SK-N-SH (cell line): ENCODE results near the gene BBS9. TPM values are rescaled to one million over a fixed set of nuclear protein-coding genes. Genes with fewer than 3 reads are reported as not detected.

ENCODE experiments used
- CTCF ChIA-PET: fragments of 300-600, 350-600 bp; formaldehyde crosslinking; extraction: SDS; loops from one replicate; lab custom pipeline; 2021; lab: Yijun Ruan, JAX
- POLR2A ChIA-PET: fragments of 350-600 bp; sonication (Branson Sonifier 250); formaldehyde crosslinking; extraction: SDS; loops from one replicate; lab custom pipeline; 2020; ENCODE audit warnings: antibody characterized with exemption, inconsistent platforms; lab: Yijun Ruan, JAX
- DNase-seq: peaks from one replicate; pipeline ENCODE4 v3.0.0; 2012
- H2AFZ ChIP-seq: fragments of 200-600 bp; sonication (generic); 2 replicates; pipeline ENCODE4 v1.8.1; 2016; ENCODE audit warnings: antibody characterized with exemption, mild to moderate bottlenecking, low read depth
- H3F3A ChIP-seq: fragments of 200-600 bp; sonication (generic); replicated peaks from 2 replicates; pipeline ENCODE3; 2016; ENCODE audit warnings: antibody characterized with exemption, mild to moderate bottlenecking; ENCODE audit not compliant: insufficient read depth
- H3K27ac ChIP-seq, 2 experiments: fragments of 200-500 bp in 1 of 2; fragments of 200-600 bp in 1 of 2; sonication (Bioruptor generic) in 1 of 2; sonication (generic), shearing (Covaris generic) in 1 of 2; 2 replicates each; pipeline versions ENCODE4 v1.5.1 to v1.6.1; 2014 to 2016; ENCODE audit warnings: low read depth in 2 of 2, inconsistent platforms in 1 of 2, low read length in 1 of 2, mild to moderate bottlenecking in 1 of 2, mixed read lengths in 1 of 2
- H3K27me3 ChIP-seq: fragments of 200-600 bp; sonication (generic), shearing (Covaris generic); 2 replicates; pipeline ENCODE4 v1.6.1; 2016; ENCODE audit warnings: mixed run types; ENCODE audit not compliant: insufficient read depth
- H3K36me3 ChIP-seq, 2 experiments: fragments of 200-500 bp in 1 of 2; fragments of 200-600 bp in 1 of 2; sonication (Bioruptor generic) in 1 of 2; sonication (generic) in 1 of 2; replicated peaks in 1 of 2; 2 replicates each; pipeline versions ENCODE3 to v1.5.1; 2014 to 2016; ENCODE audit warnings: low read length in 1 of 2, mild to moderate bottlenecking in 1 of 2; ENCODE audit not compliant: insufficient read depth in 2 of 2, control insufficient read depth in 1 of 2
- H3K4me1 ChIP-seq, 2 experiments: fragments of 200-500 bp in 1 of 2; fragments of 200-600 bp in 1 of 2; sonication (Bioruptor generic) in 1 of 2; sonication (generic), shearing (Covaris generic) in 1 of 2; 2 replicates each; pipeline versions ENCODE4 v1.5.1 to v1.6.1; 2014 to 2016; ENCODE audit warnings: low read depth in 1 of 2, low read length in 1 of 2, mixed run types in 1 of 2; ENCODE audit not compliant: insufficient read depth in 2 of 2, control insufficient read depth in 1 of 2
- H3K4me2 ChIP-seq: fragments of 200-600 bp; sonication (generic), shearing (Covaris generic); 2 replicates; pipeline ENCODE4 v1.6.1; 2017; ENCODE audit warnings: mixed run types
- H3K4me3 ChIP-seq, 2 experiments: fragments of 200-500 bp in 1 of 2; fragments of 200-600 bp in 1 of 2; sonication (Bioruptor generic) in 1 of 2; sonication (generic), shearing (Covaris generic) in 1 of 2; 2 replicates each; pipeline versions ENCODE4 v1.5.1 to v1.8.1; 2014 to 2016; ENCODE audit warnings: low read depth in 2 of 2, inconsistent platforms in 1 of 2, low read length in 1 of 2, mild to moderate bottlenecking in 1 of 2, mixed read lengths in 1 of 2, moderate library complexity in 1 of 2
- H3K79me2 ChIP-seq: fragments of 200-600 bp; sonication (generic); 2 replicates; pipeline ENCODE4 v1.8.1; 2017; ENCODE audit warnings: mild to moderate bottlenecking; ENCODE audit not compliant: insufficient read depth
- H3K9ac ChIP-seq: fragments of 200-600 bp; sonication (generic); 2 replicates; pipeline ENCODE4 v1.6.1; 2017; ENCODE audit warnings: mixed run types
- H3K9me2 ChIP-seq: fragments of 200-600 bp; sonication (generic); 2 replicates; pipeline ENCODE4 v1.6.1; 2017; ENCODE audit warnings: mixed run types
- H3K9me3 ChIP-seq: fragments of 200-600 bp; sonication (generic); 2 replicates; pipeline ENCODE4 v1.6.1; 2017; ENCODE audit warnings: mixed run types, mild to moderate bottlenecking, moderate library complexity
- H4K20me1 ChIP-seq: fragments of 200-600 bp; sonication (generic); 2 replicates; pipeline ENCODE4 v1.6.1; 2017; ENCODE audit warnings: mild to moderate bottlenecking, mixed run types; ENCODE audit not compliant: insufficient read depth
- ELF1 ChIP-seq: IDR thresholded peaks from 2 replicates; pipeline ENCODE4 v1.4.0; 2012
- EP300 ChIP-seq, 2 experiments: IDR thresholded peaks; 2 replicates each; pipeline versions ENCODE4 v1.4.0 to v1.6.1; 2012; ENCODE audit warnings: borderline replicate concordance in 1 of 2, low read depth in 1 of 2, low read length in 1 of 2
- FOXM1 ChIP-seq: IDR thresholded peaks from 2 replicates; pipeline ENCODE4 v1.4.0; 2012; ENCODE audit warnings: low read depth, mild to moderate bottlenecking
- IRF3 ChIP-seq: fragments of 150-350 bp; IDR thresholded peaks from 2 replicates; pipeline ENCODE4 v1.6.1; 2016; ENCODE audit warnings: mild to moderate bottlenecking, low read depth, low read length
- MAX ChIP-seq: IDR thresholded peaks from 2 replicates; pipeline ENCODE4 v1.4.0; 2012; ENCODE audit warnings: low read depth
- MXI1 ChIP-seq: IDR thresholded peaks from 2 replicates; pipeline ENCODE4 v1.6.1; 2012; ENCODE audit warnings: mild to moderate bottlenecking, low read depth, low read length, improper control_type of control experiment
- NFIC ChIP-seq: IDR thresholded peaks from 2 replicates; pipeline ENCODE4 v1.4.0; 2012; ENCODE audit warnings: borderline replicate concordance
- NRF1 ChIP-seq: IDR thresholded peaks from 2 replicates; pipeline ENCODE4 v1.6.1; 2012; ENCODE audit warnings: low read depth, mild to moderate bottlenecking, low read length
- POLR2AphosphoS5 ChIP-seq: IDR thresholded peaks from 2 replicates; pipeline ENCODE4 v1.6.1; 2012; ENCODE audit warnings: low read depth, low read length
- RAD21 ChIP-seq: IDR thresholded peaks from 2 replicates; pipeline ENCODE4 v1.6.1; 2012; ENCODE audit warnings: mild to moderate bottlenecking, low read length
- REST ChIP-seq: IDR thresholded peaks from 2 replicates; pipeline ENCODE4 v1.6.1; 2012; ENCODE audit warnings: mild to moderate bottlenecking, low read depth, low read length, moderate library complexity
- RFX5 ChIP-seq: IDR thresholded peaks from 2 replicates; pipeline ENCODE4 v1.6.1; 2012; ENCODE audit warnings: mild to moderate bottlenecking, improper control_type of control experiment, low read length
- SMC3 ChIP-seq: IDR thresholded peaks from 2 replicates; pipeline ENCODE4 v1.6.1; 2012; ENCODE audit warnings: low read depth, low read length, improper control_type of control experiment
- TAF1 ChIP-seq: IDR thresholded peaks from 2 replicates; pipeline ENCODE4 v1.6.1; 2012; ENCODE audit warnings: low read depth, mild to moderate bottlenecking, low read length, moderate library complexity, borderline replicate concordance
- TCF12 ChIP-seq: IDR thresholded peaks from 2 replicates; pipeline ENCODE4 v1.4.0; 2012
- TEAD4 ChIP-seq: IDR thresholded peaks from 2 replicates; pipeline ENCODE4 v1.4.0; 2012; ENCODE audit warnings: mild to moderate bottlenecking, borderline replicate concordance; ENCODE audit not compliant: insufficient read depth
- YY1 ChIP-seq: IDR thresholded peaks from 2 replicates; pipeline ENCODE4 v1.4.0; 2012; ENCODE audit warnings: low read depth, mild to moderate bottlenecking
- ZBTB33 ChIP-seq: IDR thresholded peaks from 2 replicates; pipeline ENCODE4 v1.4.0; 2012; ENCODE audit warnings: low read depth, borderline replicate concordance
- WGBS: methylation state at CpG from one replicate; pipeline ENCODE4 v1.1.6; 2017; ENCODE audit warnings: low lambda C conversion rate; 5-methylcytosine and 5-hydroxymethylcytosine counted together
- polyA plus RNA-seq, 3 experiments: library from polyadenylated mRNA; depleted of rRNA; stranded (reverse); fragments of >200 nt; gene quantifications; 2 replicates each; pipeline ENCODE4 v1.2.3, GENCODE V29; 2012
- TF ChIP-seq, protein P1 (sequence below): fragments of 150-350 bp; IDR thresholded peaks from 2 replicates; pipeline ENCODE4 v1.6.1; 2017; ENCODE audit warnings: antibody characterized with exemption, low read length, low read depth, borderline replicate concordance
- TF ChIP-seq, protein P2 (sequence below): IDR thresholded peaks from 2 replicates; pipeline ENCODE4; 2012

The BBS9 gene
- polyA plus RNA-seq, 1 of the 3 experiments (the other 2 are of a cell fraction): 7.5 TPM

DNA sequence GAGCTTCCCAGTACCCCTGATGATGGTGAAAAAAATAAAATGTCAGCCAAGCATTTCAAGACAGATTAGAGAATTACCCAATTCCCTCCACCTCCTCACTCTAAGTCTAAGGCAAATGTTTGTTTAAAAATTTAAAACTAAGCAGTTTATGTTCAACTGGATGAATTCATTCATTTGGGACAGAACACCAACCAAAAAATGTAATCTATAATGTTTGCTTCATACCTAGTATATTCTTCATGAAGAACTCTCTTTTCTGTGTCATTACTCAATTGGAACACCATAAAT, 450.3 kb downstream of the BBS9 start:
- H4K20me1 ChIP-seq: no peaks in the 10 kb centered on the region
- H3K4me2 ChIP-seq: no peak overlapping the region
- no peaks in the 10 kb centered on the region for H3K9me3 ChIP-seq
- H2AFZ ChIP-seq: no peak overlapping the region
- no peak overlapping the region for H3K27ac ChIP-seq
- H3K79me2 ChIP-seq: no peaks in the 10 kb centered on the region
- CTCF ChIA-PET: interaction anchor here (1.2 kb wide), 1 partner anchor 136 kb away, joined by 3 read pairs; no protein-coding TSS in a partner anchor
- no peaks in the 10 kb centered on the region for H3F3A ChIP-seq
- no peaks in the 10 kb centered on the region for H3K9me2 ChIP-seq
- POLR2A ChIA-PET: no interaction called here
- H3K4me1 ChIP-seq: no peaks in the 10 kb centered on the region
- TF ChIP-seq NRF1: no peak
- no peak for TF ChIP-seq SMC3
- TF ChIP-seq IRF3: no peak
- no peak for TF ChIP-seq NFIC
- TF ChIP-seq YY1: no peak
- no peak for TF ChIP-seq ELF1
- TF ChIP-seq REST: no peak
- TF ChIP-seq MXI1: no peak
- no peak for TF ChIP-seq MAX
- no peak for TF ChIP-seq POLR2AphosphoS5
- TF ChIP-seq TCF12: no peak
- no peak for TF ChIP-seq FOXM1
- no peak for TF ChIP-seq RFX5
- TF ChIP-seq, all 33 proteins: peak for 0
- no peaks in the 10 kb centered on the region for H3K27me3 ChIP-seq
- no peak overlapping the region for H3K9ac ChIP-seq
- no peak overlapping the region for H3K4me3 ChIP-seq
- no peak for DNase-seq
- no peaks in the 10 kb centered on the region for H3K36me3 ChIP-seq

DNA sequence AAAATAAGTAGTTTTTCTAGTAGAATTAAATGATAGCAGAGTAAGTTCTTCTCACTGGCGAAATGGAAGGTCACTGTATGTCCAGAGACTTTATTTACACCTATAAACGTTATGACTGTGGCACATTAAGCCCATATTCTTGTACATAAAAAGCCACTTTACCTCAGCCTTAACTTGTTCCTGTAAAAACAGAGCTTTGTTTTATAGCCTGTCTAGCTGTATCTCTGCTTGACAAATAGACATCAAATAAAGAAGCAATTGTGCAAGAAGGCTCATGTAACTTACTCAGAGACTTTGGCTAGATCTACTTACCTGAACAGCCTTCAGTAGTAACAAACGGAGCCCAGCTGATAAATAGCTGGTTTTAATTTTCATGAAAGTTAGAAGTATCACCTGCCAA, 451.9 kb downstream of the BBS9 start:
- no peak overlapping the region for H3K4me3 ChIP-seq
- no peaks in the 10 kb centered on the region for H3K79me2 ChIP-seq
- H3K27me3 ChIP-seq: no peaks in the 10 kb centered on the region
- H3K9me2 ChIP-seq: no peaks in the 10 kb centered on the region
- H2AFZ ChIP-seq: no peak overlapping the region
- H3K9ac ChIP-seq: no peak overlapping the region
- WGBS: 50% methylated on average over 3 of the region's 3 CpGs
- no peak for DNase-seq
- H3F3A ChIP-seq: no peaks in the 10 kb centered on the region
- H4K20me1 ChIP-seq: no peaks in the 10 kb centered on the region
- H3K36me3 ChIP-seq: no peaks in the 10 kb centered on the region
- TF ChIP-seq SMC3 (no peak), RAD21 (no peak), TEAD4 (no peak), ZBTB33 (no peak), TCF12 (no peak), FOXM1 (no peak), EP300 (IDR thresholded peaks at IDR 0.05; ENCODE audit: borderline replicate concordance in 1 of 2, low read depth in 1 of 2, low read length in 1 of 2) (no peak), TAF1 (no peak), NRF1 (no peak), MAX (no peak), YY1 (no peak), ELF1 (no peak)
- TF ChIP-seq, protein P1, sequence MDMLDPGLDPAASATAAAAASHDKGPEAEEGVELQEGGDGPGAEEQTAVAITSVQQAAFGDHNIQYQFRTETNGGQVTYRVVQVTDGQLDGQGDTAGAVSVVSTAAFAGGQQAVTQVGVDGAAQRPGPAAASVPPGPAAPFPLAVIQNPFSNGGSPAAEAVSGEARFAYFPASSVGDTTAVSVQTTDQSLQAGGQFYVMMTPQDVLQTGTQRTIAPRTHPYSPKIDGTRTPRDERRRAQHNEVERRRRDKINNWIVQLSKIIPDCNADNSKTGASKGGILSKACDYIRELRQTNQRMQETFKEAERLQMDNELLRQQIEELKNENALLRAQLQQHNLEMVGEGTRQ: no peak
- TF ChIP-seq, protein P2, sequence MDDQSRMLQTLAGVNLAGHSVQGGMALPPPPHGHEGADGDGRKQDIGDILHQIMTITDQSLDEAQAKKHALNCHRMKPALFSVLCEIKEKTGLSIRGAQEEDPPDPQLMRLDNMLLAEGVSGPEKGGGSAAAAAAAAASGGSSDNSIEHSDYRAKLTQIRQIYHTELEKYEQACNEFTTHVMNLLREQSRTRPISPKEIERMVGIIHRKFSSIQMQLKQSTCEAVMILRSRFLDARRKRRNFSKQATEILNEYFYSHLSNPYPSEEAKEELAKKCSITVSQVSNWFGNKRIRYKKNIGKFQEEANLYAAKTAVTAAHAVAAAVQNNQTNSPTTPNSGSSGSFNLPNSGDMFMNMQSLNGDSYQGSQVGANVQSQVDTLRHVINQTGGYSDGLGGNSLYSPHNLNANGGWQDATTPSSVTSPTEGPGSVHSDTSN: no peak
- H3K4me1 ChIP-seq: no peaks in the 10 kb centered on the region
- ChIA-PET CTCF (no interaction called here), POLR2A (no interaction called here)
- H3K27ac ChIP-seq: no peak overlapping the region
- no peak overlapping the region for H3K4me2 ChIP-seq
- H3K9me3 ChIP-seq: no peaks in the 10 kb centered on the region
